SW480 (cell line): ENCODE measurements around the gene RAB3A.
"Not testable (repeated sequence)": the region's sequence is repeated elsewhere in the genome, so short reads cannot be mapped to it uniquely, and the experiment has no call there.

Experiments
- DNase-seq: peaks from one replicate; pipeline ENCODE4 v3.0.0-alpha.2; 2016; ENCODE audit warnings: low spot score

The RAB3A gene

GRCh38 chr19:18168673-18169381, 35.0 kb downstream of the RAB3A start:
- DNase-seq: no peak

DNA sequence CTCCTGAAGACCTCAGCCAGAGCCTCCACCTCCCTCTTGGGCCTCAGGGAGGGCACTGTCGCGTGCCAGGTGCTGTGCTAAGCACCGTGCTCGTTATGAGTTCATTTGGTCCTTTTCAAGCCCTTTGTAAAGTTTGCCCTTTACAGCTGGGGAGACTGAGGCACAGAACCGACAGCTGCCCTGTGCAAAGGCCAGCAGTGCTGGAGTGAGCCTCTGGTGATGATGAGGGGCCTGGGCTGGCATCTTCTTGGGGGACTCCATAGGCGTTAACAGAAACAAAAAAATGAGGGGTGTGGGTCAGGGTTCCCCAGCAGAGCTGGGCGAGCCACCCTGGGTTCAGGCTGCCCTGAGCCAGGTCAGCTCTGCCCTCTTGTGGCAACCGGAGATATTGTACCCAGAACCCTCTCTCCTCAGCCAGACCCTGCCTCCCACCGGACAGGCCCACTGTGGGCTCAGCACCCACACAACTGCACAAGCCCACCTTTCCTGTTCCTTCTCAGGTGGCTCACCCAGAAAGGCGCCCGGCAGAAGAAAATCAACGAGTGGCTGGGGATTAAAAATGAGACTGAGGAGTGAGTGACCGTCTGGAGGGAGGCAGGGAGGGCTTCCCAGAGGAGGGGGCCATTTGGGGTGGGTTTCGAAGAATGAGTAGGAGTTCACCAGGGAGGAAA, 35.7 kb downstream of the RAB3A start:
- peak; percentile 35 for DNase-seq

DNA sequence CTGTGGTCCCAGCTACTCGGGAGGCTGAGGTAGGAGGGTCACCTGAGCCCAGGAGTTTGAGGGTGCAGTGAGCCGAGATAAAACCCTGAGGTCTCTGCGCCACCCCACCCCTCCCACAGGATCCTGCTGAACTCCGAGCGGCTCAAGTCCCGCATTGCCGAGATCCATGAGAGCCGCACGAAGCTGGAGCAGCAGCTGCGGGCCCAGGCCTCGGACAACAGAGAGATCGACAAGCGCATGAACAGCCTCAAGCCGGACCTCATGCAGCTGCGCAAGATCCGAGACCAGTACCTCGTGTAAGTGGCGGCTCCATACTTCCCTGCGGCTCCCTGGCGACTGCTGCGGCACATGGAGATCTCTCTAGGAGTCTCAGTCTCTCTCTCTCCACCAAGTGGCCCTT, 36.8 kb downstream of the RAB3A start:
- DNase-seq: no peak

DNA sequence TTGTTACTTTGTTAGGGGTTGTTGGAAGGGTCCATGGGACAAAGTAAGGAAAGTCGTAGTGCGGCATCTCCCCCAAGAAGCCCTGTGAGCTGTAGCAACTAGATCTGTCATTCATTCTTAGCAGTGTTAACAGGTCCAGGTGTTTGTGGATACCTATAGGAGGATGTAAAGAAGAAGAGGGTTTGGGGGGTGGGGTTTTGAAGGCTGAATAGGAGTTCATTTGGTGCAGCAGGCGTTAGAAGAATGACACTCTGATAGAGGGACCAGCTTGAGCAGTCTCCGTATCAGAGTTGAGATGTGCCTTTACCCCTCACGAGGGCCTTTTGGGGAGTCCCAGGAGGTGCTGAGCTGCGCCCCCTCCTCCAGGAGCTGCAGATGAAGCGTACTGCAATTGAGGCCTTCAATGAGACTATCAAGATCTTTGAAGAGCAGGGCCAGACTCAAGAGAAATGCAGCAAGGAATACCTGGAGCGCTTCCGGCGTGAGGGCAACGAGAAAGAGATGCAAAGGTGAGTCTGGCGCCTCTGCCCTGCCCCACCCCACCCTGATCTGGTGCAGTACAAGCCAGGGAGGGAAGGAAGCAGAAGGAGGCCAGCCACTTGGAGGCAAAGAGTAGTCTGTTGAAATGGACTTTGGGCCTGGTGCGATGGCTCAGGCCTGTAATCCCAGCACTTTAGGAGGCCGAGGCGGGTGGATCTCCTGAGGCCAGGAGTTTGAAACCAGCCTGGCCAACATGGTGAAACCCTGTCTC, 37.9 kb downstream of the RAB3A start:
- DNase-seq: no peak

- DNase-seq: no peak
These were observed 39.8 kb downstream of the RAB3A start for GRCh38 chr19:18164072-18164471.

GRCh38 chr19:18161636-18162002, 42.2 kb downstream of the RAB3A start:
- DNase-seq: no peak

- DNase-seq: peak; percentile 51
These were observed 42.7 kb downstream of the RAB3A start for GRCh38 chr19:18160971-18161635.

DNA sequence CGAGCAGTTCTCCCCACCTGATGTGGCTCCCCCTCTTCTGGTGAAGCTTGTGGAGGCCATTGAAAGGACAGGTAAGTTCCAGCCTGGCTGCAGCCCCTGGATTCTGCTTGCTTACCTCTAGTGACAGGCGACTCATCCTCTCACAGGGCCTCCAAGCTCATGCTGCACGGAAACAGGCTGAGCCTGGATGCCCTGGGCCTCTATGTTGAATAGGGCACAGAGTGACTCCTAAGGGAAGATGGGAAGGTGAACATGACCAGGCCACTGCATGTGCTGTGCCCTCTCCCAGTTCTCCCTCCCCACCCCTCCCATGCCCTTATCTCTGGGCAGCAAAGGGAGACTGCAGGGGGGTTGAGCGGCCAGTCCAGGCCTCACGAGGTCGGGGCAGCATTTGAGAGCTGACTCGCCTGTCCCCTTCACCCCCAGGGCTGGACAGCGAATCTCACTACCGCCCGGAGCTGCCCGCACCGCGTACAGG, 43.3 kb downstream of the RAB3A start:
- DNase-seq: no peak

GRCh38 chr19:18159810-18160209, 44.0 kb downstream of the RAB3A start:
- DNase-seq: no peak

- not testable (repeated sequence) for DNase-seq
These were observed 44.7 kb downstream of the RAB3A start for GRCh38 chr19:18159059-18159616.

DNA sequence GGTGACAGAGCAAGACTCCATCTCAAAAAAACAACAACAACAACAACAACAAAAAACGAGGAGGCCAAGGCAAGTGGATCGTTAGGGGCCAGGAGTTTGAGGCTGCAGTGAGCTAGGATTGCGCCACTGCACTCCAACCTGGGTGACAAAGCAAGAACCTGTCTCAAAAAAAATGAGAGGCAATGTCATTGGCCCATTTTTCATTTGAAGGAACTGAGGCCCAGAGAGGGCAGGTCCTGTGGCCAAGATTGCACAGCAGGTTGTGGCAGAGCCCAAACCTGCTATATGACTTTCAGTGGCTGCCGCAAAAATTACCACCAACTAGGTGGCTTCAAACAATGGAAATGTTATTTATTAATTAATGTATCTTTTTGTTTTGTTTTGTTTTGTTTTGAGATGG, 45.4 kb downstream of the RAB3A start:
- DNase-seq: no peak

GRCh38 chr19:18157465-18158063, 46.3 kb downstream of the RAB3A start:
- no peak for DNase-seq

- DNase-seq: no peak
These were observed 46.9 kb downstream of the RAB3A start for GRCh38 chr19:18156841-18157464.

DNA sequence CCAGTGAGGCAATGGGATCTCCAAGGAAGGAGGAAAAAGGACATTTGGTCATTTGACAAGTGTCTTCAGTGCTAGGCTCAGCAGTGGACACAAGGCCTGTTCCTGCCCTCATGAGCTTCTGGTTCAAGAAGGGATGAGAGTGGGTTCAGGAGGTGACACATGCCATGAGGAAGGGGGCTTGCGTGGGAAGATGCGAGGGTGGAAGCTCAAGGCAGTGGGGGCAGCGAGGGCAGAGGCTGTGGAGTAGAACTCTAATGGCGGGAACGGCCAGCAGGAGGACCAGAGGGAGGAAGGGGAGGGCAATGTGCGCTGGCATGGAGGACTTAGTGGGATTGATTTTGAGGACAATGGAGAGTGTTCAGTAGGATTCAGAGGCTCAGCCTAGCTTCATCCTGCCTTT, 47.6 kb downstream of the RAB3A start:
- DNase-seq: no peak

DNA sequence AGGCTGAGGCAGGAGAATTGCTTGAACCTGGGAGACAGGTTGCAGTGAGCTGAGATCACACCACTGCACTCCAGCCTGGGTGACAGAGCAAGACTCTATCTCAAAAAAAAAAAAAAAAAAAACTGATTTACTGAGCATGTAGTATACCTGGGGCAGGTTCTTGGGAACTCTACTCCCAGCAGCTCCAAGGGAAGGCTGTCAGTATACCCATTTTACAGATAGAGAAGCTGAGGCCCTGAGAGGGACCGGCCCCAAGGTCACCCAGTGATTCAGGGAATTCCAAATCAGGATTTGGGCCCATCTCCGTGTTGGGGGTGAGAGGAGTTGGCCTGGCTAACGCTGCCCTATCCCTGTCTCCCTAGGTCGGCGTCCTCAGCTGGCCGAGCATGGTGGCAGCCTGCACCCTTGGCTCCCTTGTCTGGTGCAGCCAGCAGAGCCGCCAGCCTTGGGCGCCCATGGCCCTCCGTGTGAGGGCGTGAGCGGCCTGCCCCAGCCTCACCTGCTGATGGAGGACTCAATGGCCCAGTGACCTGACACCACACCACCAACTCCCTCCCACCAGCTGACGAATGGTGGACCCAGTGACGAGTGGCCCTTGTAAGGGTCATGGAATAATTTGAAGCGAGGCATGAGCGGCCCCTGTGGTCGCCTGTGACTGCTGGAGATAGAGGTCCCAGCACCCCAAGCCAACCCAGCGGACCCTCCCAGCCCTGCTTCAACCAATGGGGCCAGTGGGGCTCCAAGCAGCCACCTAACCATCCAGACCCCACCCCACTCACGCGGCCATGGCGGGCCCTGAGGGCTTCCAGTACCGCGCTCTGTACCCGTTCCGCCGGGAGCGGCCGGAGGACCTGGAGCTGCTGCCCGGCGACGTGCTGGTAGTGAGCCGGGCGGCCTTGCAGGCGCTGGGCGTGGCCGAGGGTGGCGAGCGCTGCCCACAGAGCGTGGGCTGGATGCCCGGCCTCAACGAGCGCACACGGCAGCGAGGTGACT, 48.5 kb downstream of the RAB3A start:
- no peak for DNase-seq

- peak; percentile 53 for DNase-seq
These were observed 50.2 kb downstream of the RAB3A start for GRCh38 chr19:18153556-18154134.

GRCh38 chr19:18152817-18153555, 50.9 kb downstream of the RAB3A start, which contains the start of gene PIK3R2:
PIK3R2 (plus strand) TSS chr19:18153163; CDS start chr19:18155880, 2,717 bp downstream.
- peak; percentile 98 for DNase-seq

DNA sequence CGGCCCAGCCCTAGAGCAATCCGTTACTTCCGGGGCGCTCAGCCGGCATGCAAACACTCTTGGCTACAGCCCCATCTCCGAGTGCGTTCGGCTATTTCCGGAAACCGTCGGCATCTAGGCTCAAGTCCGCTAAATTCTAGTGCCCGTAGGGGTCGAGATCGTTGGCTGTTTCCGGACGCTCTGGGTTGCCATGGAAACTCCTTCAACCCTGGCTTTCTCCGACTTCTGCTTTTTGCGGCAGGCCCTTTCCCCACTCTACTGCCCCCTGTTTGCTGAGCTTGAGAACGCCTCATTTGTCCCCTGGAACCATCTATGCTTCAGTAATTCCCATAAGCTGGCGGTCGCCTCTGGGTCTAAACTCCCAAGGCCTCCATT, 51.4 kb downstream of the RAB3A start:
- peak; percentile 94 for DNase-seq
